ENCODE results near the gene DIS3L2. TPM values are rescaled to one million over a fixed set of nuclear protein-coding genes. Genes with fewer than 3 reads are reported as not detected.
A peak's percentile ranks its signal among the peaks of the same experiment; 100 is the strongest.

The DIS3L2 gene
- total RNA-seq, 2 experiments from 2014 or later: 20.2 to 20.6 TPM

GRCh38 chr2:231957913-231958763 lies 3.4 kb upstream of the DIS3L2 start:
- Histone ChIP-seq H3K27ac (ENCODE audit: low read depth, low read length, poor library complexity, severe bottlenecking) (no peak overlapping the region), H3K9me3 (ENCODE audit: low read length) (no peaks in the 10 kb centered on the region), H2AFZ (ENCODE audit: low read length) (no peak overlapping the region), H3K79me2 (ENCODE audit: insufficient read depth, low read depth, low read length) (peaks cover 6% of the 10 kb centered on the region), H3K4me2 (ENCODE audit: low read length) (no peak overlapping the region), H3K36me3 (ENCODE audit: insufficient read depth, low read length) (no peaks in the 10 kb centered on the region), H3K9me2 (ENCODE audit: insufficient read depth, low read length) (no peaks in the 10 kb centered on the region), H3K4me1 (ENCODE audit: insufficient read depth, low read length, poor library complexity, severe bottlenecking) (peaks cover 8% of the 10 kb centered on the region), H3K4me3 (ENCODE audit: low read depth, low read length, poor library complexity, severe bottlenecking) (no peak overlapping the region), H4K20me1 (ENCODE audit: insufficient read depth, low read length) (no peaks in the 10 kb centered on the region)
- DNase-seq (ENCODE audit: low spot score): no peak
- POLR2A ChIA-PET: interaction anchor here (0.6 kb wide), 1 partner anchor 1996 kb away, joined by 3 read pairs; no protein-coding TSS in a partner anchor
- no TSS peak for BruUV-seq (replicated peaks)
- CTCF ChIA-PET (ENCODE audit: unreplicated experiment): no interaction called here
- intact Hi-C loops (cut with micrococcal nuclease; ENCODE audit: unreplicated experiment): no loop called here
- TF ChIP-seq, protein P1, sequence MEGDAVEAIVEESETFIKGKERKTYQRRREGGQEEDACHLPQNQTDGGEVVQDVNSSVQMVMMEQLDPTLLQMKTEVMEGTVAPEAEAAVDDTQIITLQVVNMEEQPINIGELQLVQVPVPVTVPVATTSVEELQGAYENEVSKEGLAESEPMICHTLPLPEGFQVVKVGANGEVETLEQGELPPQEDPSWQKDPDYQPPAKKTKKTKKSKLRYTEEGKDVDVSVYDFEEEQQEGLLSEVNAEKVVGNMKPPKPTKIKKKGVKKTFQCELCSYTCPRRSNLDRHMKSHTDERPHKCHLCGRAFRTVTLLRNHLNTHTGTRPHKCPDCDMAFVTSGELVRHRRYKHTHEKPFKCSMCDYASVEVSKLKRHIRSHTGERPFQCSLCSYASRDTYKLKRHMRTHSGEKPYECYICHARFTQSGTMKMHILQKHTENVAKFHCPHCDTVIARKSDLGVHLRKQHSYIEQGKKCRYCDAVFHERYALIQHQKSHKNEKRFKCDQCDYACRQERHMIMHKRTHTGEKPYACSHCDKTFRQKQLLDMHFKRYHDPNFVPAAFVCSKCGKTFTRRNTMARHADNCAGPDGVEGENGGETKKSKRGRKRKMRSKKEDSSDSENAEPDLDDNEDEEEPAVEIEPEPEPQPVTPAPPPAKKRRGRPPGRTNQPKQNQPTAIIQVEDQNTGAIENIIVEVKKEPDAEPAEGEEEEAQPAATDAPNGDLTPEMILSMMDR (conservative IDR thresholded peaks at IDR 0.05; ENCODE audit: low read length): no peak
- no peak for TF ChIP-seq EZH2phosphoT487 (IDR thresholded peaks at IDR 0.05; ENCODE audit: borderline replicate concordance, low read depth, low read length)

GRCh38 chr2:231960810-231961348 lies 634 bp upstream of the DIS3L2 start:
- peaks cover 23% of the 10 kb centered on the region for H3K79me2 ChIP-seq (ENCODE audit: insufficient read depth, low read depth, low read length)
- H3K27ac ChIP-seq (ENCODE audit: low read depth, low read length, poor library complexity, severe bottlenecking): peak overlapping the region; percentile 44
- peak overlapping the region; percentile 68 for H3K4me2 ChIP-seq (ENCODE audit: low read length)
- POLR2A ChIA-PET: interaction anchor here (0.6 kb wide), 1 partner anchor 52 kb away, joined by 3 read pairs; no protein-coding TSS in a partner anchor
- no peaks in the 10 kb centered on the region for H3K9me3 ChIP-seq (ENCODE audit: low read length)
- TF ChIP-seq, protein P1 (conservative IDR thresholded peaks at IDR 0.05; ENCODE audit: low read length): no peak
- no peak for TF ChIP-seq EZH2phosphoT487 (IDR thresholded peaks at IDR 0.05; ENCODE audit: borderline replicate concordance, low read depth, low read length)
- no TSS peak for BruUV-seq (replicated peaks)
- CTCF ChIA-PET (ENCODE audit: unreplicated experiment): no interaction called here
- no peak for DNase-seq (ENCODE audit: low spot score)
- intact Hi-C loops (cut with micrococcal nuclease; ENCODE audit: unreplicated experiment): loop anchor here (5.0 kb wide), 1 partner anchor 591 kb away; the partner anchor contains the start of genes EIF4E2 and TIGD1
- peak overlapping the region; percentile 74 for H3K4me3 ChIP-seq (ENCODE audit: low read depth, low read length, poor library complexity, severe bottlenecking)
- H4K20me1 ChIP-seq (ENCODE audit: insufficient read depth, low read length): no peaks in the 10 kb centered on the region
- peak overlapping the region; percentile 86 for H2AFZ ChIP-seq (ENCODE audit: low read length)
- H3K9me2 ChIP-seq (ENCODE audit: insufficient read depth, low read length): no peaks in the 10 kb centered on the region
- H3K36me3 ChIP-seq (ENCODE audit: insufficient read depth, low read length): no peaks in the 10 kb centered on the region
- peaks cover 18% of the 10 kb centered on the region for H3K4me1 ChIP-seq (ENCODE audit: insufficient read depth, low read length, poor library complexity, severe bottlenecking)

Data from OCI-LY7 (cell line).